Panc1 (cell line): ENCODE results near the gene TRIM37.
"Not testable (repeated sequence)": the region's sequence is repeated elsewhere in the genome, so short reads cannot be mapped to it uniquely, and the experiment has no call there.

Source experiments
- TCF7L2 ChIP-seq: IDR thresholded peaks from 2 replicates; pipeline ENCODE4 v1.6.1; 2011; ENCODE audit warnings: mild to moderate bottlenecking, low read depth, low read length, inconsistent platforms
- TF ChIP-seq, protein P1 (sequence below): fragments of 450-650 bp; IDR thresholded peaks from 2 replicates; pipeline ENCODE4 v1.5.1; 2017; ENCODE audit warnings: mild to moderate bottlenecking
- TF ChIP-seq, protein P2 (sequence below), 2 experiments: IDR thresholded peaks; 2 replicates each; pipeline ENCODE4 v1.6.1; 2011 to 2012; ENCODE audit warnings: low read depth in 2 of 2, control low read depth in 1 of 2, low read length in 1 of 2, mild to moderate bottlenecking in 1 of 2, moderate library complexity in 1 of 2; ENCODE audit not compliant: insufficient read depth in 1 of 2

DNA sequence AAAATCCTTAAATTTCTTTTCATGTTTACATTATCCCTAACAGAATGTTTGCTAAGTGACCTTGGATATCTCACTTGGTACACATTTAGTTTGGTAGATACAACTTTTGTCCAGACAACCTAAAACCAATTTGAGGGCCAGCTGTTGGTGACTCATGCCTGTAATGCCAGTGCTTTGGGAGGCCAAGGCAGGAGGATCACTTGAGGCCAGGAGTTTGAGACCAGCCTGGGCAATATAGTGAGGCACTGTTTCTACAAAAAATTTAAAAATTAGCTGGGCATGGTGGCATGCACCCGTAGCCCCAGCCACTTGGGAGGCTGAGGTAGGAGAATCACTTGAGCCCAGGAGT, 149.0 kb downstream of the TRIM37 start:
- TF ChIP-seq TCF7L2: not testable (repeated sequence)
- TF ChIP-seq, protein P1, sequence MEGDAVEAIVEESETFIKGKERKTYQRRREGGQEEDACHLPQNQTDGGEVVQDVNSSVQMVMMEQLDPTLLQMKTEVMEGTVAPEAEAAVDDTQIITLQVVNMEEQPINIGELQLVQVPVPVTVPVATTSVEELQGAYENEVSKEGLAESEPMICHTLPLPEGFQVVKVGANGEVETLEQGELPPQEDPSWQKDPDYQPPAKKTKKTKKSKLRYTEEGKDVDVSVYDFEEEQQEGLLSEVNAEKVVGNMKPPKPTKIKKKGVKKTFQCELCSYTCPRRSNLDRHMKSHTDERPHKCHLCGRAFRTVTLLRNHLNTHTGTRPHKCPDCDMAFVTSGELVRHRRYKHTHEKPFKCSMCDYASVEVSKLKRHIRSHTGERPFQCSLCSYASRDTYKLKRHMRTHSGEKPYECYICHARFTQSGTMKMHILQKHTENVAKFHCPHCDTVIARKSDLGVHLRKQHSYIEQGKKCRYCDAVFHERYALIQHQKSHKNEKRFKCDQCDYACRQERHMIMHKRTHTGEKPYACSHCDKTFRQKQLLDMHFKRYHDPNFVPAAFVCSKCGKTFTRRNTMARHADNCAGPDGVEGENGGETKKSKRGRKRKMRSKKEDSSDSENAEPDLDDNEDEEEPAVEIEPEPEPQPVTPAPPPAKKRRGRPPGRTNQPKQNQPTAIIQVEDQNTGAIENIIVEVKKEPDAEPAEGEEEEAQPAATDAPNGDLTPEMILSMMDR: not testable (repeated sequence)
- TF ChIP-seq, protein P2, sequence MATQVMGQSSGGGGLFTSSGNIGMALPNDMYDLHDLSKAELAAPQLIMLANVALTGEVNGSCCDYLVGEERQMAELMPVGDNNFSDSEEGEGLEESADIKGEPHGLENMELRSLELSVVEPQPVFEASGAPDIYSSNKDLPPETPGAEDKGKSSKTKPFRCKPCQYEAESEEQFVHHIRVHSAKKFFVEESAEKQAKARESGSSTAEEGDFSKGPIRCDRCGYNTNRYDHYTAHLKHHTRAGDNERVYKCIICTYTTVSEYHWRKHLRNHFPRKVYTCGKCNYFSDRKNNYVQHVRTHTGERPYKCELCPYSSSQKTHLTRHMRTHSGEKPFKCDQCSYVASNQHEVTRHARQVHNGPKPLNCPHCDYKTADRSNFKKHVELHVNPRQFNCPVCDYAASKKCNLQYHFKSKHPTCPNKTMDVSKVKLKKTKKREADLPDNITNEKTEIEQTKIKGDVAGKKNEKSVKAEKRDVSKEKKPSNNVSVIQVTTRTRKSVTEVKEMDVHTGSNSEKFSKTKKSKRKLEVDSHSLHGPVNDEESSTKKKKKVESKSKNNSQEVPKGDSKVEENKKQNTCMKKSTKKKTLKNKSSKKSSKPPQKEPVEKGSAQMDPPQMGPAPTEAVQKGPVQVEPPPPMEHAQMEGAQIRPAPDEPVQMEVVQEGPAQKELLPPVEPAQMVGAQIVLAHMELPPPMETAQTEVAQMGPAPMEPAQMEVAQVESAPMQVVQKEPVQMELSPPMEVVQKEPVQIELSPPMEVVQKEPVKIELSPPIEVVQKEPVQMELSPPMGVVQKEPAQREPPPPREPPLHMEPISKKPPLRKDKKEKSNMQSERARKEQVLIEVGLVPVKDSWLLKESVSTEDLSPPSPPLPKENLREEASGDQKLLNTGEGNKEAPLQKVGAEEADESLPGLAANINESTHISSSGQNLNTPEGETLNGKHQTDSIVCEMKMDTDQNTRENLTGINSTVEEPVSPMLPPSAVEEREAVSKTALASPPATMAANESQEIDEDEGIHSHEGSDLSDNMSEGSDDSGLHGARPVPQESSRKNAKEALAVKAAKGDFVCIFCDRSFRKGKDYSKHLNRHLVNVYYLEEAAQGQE (IDR thresholded peaks at IDR 0.05; ENCODE audit: insufficient read depth in 1 of 2, low read depth in 2 of 2, low read length in 1 of 2): not testable (repeated sequence)
